GM12892 (cell line): ENCODE data around the gene DDX39B.

Experiments used
- POLR2A ChIP-seq: IDR thresholded peaks from 2 replicates; pipeline ENCODE4 v1.6.1; 2011; ENCODE audit warnings: low read depth, low read length, control low read depth
- POLR2AphosphoS5 ChIP-seq: IDR thresholded peaks from 2 replicates; pipeline ENCODE4 v1.6.1; 2011; ENCODE audit warnings: low read depth, low read length, control low read depth

DNA sequence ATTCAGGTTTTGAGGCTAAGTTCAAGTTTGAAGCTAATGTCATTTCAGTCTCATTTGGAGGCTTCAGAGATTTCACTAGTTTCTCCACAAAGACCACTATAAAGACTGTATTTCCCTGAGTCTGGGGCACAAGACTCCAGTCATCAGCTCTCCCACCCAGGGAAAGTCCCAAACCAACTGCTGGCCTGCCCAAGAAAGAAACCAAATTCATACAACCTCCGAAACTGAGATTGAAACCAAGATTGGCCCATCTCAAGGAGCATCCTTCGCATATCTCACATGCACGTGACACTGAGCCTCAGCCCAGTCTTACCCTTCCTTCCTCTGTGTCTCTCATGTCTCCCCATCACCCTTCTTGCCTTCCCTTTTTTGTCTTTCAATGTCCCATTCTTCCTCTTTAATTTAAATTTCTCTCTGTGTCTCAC, 26.7 kb upstream of the DDX39B start:
- TF ChIP-seq POLR2A = no peak; the same call in 1 of the 2 replicates
- TF ChIP-seq POLR2AphosphoS5 = peak; percentile 41; the same call in 1 of the 2 replicates
